ENCODE results near the gene SLC30A10.
"Not testable (repeated sequence)": the region's sequence is repeated elsewhere in the genome, so short reads cannot be mapped to it uniquely, and the experiment has no call there.

SLC30A10 gene

GRCh38 chr1:219940707-219941106 is 12.3 kb upstream of the SLC30A10 start:
- no peak for DNase-seq (ENCODE audit: low read depth, low spot score)
- H3K9ac ChIP-seq (ENCODE audit: insufficient read length) = no peak overlapping the region
- H3K27ac ChIP-seq = no peak overlapping the region
- no peak for TF ChIP-seq FOXP2 (optimal IDR thresholded peaks at IDR 0.05; ENCODE audit: control extremely low read depth, extremely low read length, insufficient read depth)
- TF ChIP-seq EZH2 (IDR thresholded peaks at IDR 0.05) = no peak
- no peak for TF ChIP-seq POLR2AphosphoS5 (IDR thresholded peaks at IDR 0.05; ENCODE audit: borderline replicate concordance, low read depth, low read length)
- no peaks in the 10 kb centered on the region for H3K36me3 ChIP-seq (ENCODE audit: insufficient read depth, low read length)
- no peak overlapping the region for H3K4me3 ChIP-seq
- H3K9me3 ChIP-seq (ENCODE audit: low read depth, low read length) = no peaks in the 10 kb centered on the region

- no peaks in the 10 kb centered on the region for H3K9me3 ChIP-seq (ENCODE audit: low read depth, low read length)
- no peaks in the 10 kb centered on the region for H3K36me3 ChIP-seq (ENCODE audit: insufficient read depth, low read length)
- H3K4me3 ChIP-seq = no peak overlapping the region
- DNase-seq (ENCODE audit: low read depth, low spot score) = no peak
- no peak overlapping the region for H3K27ac ChIP-seq
- TF ChIP-seq POLR2AphosphoS5 (IDR thresholded peaks at IDR 0.05; ENCODE audit: borderline replicate concordance, low read depth, low read length) (no peak), FOXP2 (optimal IDR thresholded peaks at IDR 0.05; ENCODE audit: control extremely low read depth, extremely low read length, insufficient read depth) (no peak), EZH2 (IDR thresholded peaks at IDR 0.05) (no peak)
- H3K9ac ChIP-seq (ENCODE audit: insufficient read length) = no peak overlapping the region
These were observed 10.3 kb upstream of the SLC30A10 start for GRCh38 chr1:219938706-219939105.

- H3K9ac ChIP-seq (ENCODE audit: insufficient read length); DNase-seq (ENCODE audit: low read depth, low spot score); H3K36me3 ChIP-seq (ENCODE audit: insufficient read depth, low read length); H3K4me3 ChIP-seq; H3K9me3 ChIP-seq (ENCODE audit: low read depth, low read length); H3K27ac ChIP-seq: not testable (repeated sequence)
These were observed 5.4 kb upstream of the SLC30A10 start for GRCh38 chr1:219933763-219934162.

GRCh38 chr1:219931033-219931432 is 2.7 kb upstream of the SLC30A10 start:
- Histone ChIP-seq H3K9me3 (ENCODE audit: low read depth, low read length) (no peaks in the 10 kb centered on the region), H3K4me3 (no peak overlapping the region), H3K36me3 (ENCODE audit: insufficient read depth, low read length) (no peaks in the 10 kb centered on the region), H3K9ac (ENCODE audit: insufficient read length) (no peak overlapping the region), H3K27ac (no peak overlapping the region)
- TF ChIP-seq POLR2AphosphoS5 (IDR thresholded peaks at IDR 0.05; ENCODE audit: borderline replicate concordance, low read depth, low read length) (no peak), FOXP2 (optimal IDR thresholded peaks at IDR 0.05; ENCODE audit: control extremely low read depth, extremely low read length, insufficient read depth) (no peak), EZH2 (IDR thresholded peaks at IDR 0.05) (no peak)
- peak; percentile 6 for DNase-seq (ENCODE audit: low read depth, low spot score)

- Histone ChIP-seq H3K4me3 (no peak overlapping the region), H3K27ac (no peak overlapping the region)
These were observed 398 bp upstream of the SLC30A10 start for GRCh38 chr1:219928791-219929118.

GRCh38 chr1:219927298-219927955 is 930 bp downstream of the SLC30A10 start:
- Histone ChIP-seq H3K9me3 (ENCODE audit: low read depth, low read length) (no peaks in the 10 kb centered on the region), H3K9ac (ENCODE audit: insufficient read length) (no peak overlapping the region), H3K27ac (no peak overlapping the region), H3K36me3 (ENCODE audit: insufficient read depth, low read length) (no peaks in the 10 kb centered on the region), H3K4me3 (peak overlapping the region; percentile 51)
- TF ChIP-seq POLR2AphosphoS5 (IDR thresholded peaks at IDR 0.05; ENCODE audit: borderline replicate concordance, low read depth, low read length) = no peak
- no peak for TF ChIP-seq FOXP2 (optimal IDR thresholded peaks at IDR 0.05; ENCODE audit: control extremely low read depth, extremely low read length, insufficient read depth)
- no peak for TF ChIP-seq EZH2 (IDR thresholded peaks at IDR 0.05)
- no peak for DNase-seq (ENCODE audit: low read depth, low spot score)

More at GRCh38 chr1:219928791-219929118, 398 bp upstream of the SLC30A10 start:
- DNase-seq (ENCODE audit: low read depth, low spot score) = no peak
- no peak for TF ChIP-seq FOXP2 (optimal IDR thresholded peaks at IDR 0.05; ENCODE audit: control extremely low read depth, extremely low read length, insufficient read depth)
- no peak for TF ChIP-seq EZH2 (IDR thresholded peaks at IDR 0.05)
- no peak for TF ChIP-seq POLR2AphosphoS5 (IDR thresholded peaks at IDR 0.05; ENCODE audit: borderline replicate concordance, low read depth, low read length)
- Histone ChIP-seq H3K9ac (ENCODE audit: insufficient read length) (no peak overlapping the region), H3K36me3 (ENCODE audit: insufficient read depth, low read length) (no peaks in the 10 kb centered on the region), H3K9me3 (ENCODE audit: low read depth, low read length) (no peaks in the 10 kb centered on the region)

GRCh38 chr1:219926363-219926998 is 1.9 kb downstream of the SLC30A10 start:
- Histone ChIP-seq H3K9me3 (ENCODE audit: low read depth, low read length) (no peaks in the 10 kb centered on the region), H3K36me3 (ENCODE audit: insufficient read depth, low read length) (no peaks in the 10 kb centered on the region), H3K27ac (no peak overlapping the region), H3K9ac (ENCODE audit: insufficient read length) (no peak overlapping the region), H3K4me3 (no peak overlapping the region)
- TF ChIP-seq FOXP2 (optimal IDR thresholded peaks at IDR 0.05; ENCODE audit: control extremely low read depth, extremely low read length, insufficient read depth) = no peak
- TF ChIP-seq EZH2 (IDR thresholded peaks at IDR 0.05) = no peak
- no peak for TF ChIP-seq POLR2AphosphoS5 (IDR thresholded peaks at IDR 0.05; ENCODE audit: borderline replicate concordance, low read depth, low read length)
- DNase-seq (ENCODE audit: low read depth, low spot score) = no peak

- H3K27ac ChIP-seq = no peak overlapping the region
- H3K4me3 ChIP-seq = no peak overlapping the region
- no peaks in the 10 kb centered on the region for H3K9me3 ChIP-seq (ENCODE audit: low read depth, low read length)
- DNase-seq (ENCODE audit: low read depth, low spot score) = no peak
- no peak overlapping the region for H3K9ac ChIP-seq (ENCODE audit: insufficient read length)
- TF ChIP-seq EZH2 (IDR thresholded peaks at IDR 0.05) = no peak
- TF ChIP-seq POLR2AphosphoS5 (IDR thresholded peaks at IDR 0.05; ENCODE audit: borderline replicate concordance, low read depth, low read length) = no peak
- no peak for TF ChIP-seq FOXP2 (optimal IDR thresholded peaks at IDR 0.05; ENCODE audit: control extremely low read depth, extremely low read length, insufficient read depth)
- no peaks in the 10 kb centered on the region for H3K36me3 ChIP-seq (ENCODE audit: insufficient read depth, low read length)
These were observed 4.0 kb downstream of the SLC30A10 start for GRCh38 chr1:219924342-219924741.
